Measurements from ENCODE around the gene CLDN24. TPM values are rescaled to one million over a fixed set of nuclear protein-coding genes. Genes with fewer than 3 reads are reported as not detected.
"Not testable (repeated sequence)": the region's sequence is repeated elsewhere in the genome, so short reads cannot be mapped to it uniquely, and the experiment has no call there.

The CLDN24 gene
- total RNA-seq, 1 donor from 2014 or later: not detected

DNA sequence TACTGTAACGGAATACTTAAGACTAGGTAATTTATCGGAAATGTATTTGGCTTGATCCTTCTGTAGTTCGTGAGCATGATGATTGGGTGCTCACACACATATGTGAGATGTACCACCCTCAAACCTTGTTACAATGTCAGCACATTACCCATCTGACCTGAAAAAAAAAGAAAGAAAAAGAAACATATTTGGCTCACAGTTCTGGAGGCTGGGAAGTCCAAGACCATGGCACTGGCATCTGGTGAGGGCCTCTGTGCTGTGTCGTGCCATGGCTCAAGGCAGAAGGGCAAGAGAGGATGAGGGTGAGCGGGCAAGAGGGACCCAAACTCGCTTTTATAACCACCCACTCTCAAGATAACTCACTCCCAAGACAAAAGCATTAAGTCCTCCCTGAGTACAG is 7.0 kb upstream of the CLDN24 start:
- H3K9me3 Mint-ChIP-seq (ENCODE audit: unreplicated experiment): peaks cover 3% of the 10 kb centered on the region
- no peak overlapping the region for H3K4me3 Mint-ChIP-seq (ENCODE audit: unreplicated experiment)
- DNase-seq: no peak
- H3K27ac Mint-ChIP-seq (ENCODE audit: unreplicated experiment): peak overlapping the region; percentile 17
- TF ChIP-seq, protein P1, sequence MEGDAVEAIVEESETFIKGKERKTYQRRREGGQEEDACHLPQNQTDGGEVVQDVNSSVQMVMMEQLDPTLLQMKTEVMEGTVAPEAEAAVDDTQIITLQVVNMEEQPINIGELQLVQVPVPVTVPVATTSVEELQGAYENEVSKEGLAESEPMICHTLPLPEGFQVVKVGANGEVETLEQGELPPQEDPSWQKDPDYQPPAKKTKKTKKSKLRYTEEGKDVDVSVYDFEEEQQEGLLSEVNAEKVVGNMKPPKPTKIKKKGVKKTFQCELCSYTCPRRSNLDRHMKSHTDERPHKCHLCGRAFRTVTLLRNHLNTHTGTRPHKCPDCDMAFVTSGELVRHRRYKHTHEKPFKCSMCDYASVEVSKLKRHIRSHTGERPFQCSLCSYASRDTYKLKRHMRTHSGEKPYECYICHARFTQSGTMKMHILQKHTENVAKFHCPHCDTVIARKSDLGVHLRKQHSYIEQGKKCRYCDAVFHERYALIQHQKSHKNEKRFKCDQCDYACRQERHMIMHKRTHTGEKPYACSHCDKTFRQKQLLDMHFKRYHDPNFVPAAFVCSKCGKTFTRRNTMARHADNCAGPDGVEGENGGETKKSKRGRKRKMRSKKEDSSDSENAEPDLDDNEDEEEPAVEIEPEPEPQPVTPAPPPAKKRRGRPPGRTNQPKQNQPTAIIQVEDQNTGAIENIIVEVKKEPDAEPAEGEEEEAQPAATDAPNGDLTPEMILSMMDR (IDR thresholded peaks at IDR 0.05; ENCODE audit: partially characterized antibody, unreplicated experiment): no peak
- H3K4me1 Mint-ChIP-seq (ENCODE audit: low read depth, unreplicated experiment): no peaks in the 10 kb centered on the region
- H3K36me3 Mint-ChIP-seq (ENCODE audit: unreplicated experiment): peaks cover 7% of the 10 kb centered on the region
- H3K27me3 Mint-ChIP-seq (ENCODE audit: unreplicated experiment): peaks cover 4% of the 10 kb centered on the region

- H3K36me3 Mint-ChIP-seq (ENCODE audit: unreplicated experiment): peaks cover 7% of the 10 kb centered on the region
- H3K4me1 Mint-ChIP-seq (ENCODE audit: low read depth, unreplicated experiment): no peaks in the 10 kb centered on the region
- peaks cover 3% of the 10 kb centered on the region for H3K9me3 Mint-ChIP-seq (ENCODE audit: unreplicated experiment)
- H3K27ac Mint-ChIP-seq (ENCODE audit: unreplicated experiment): no peak overlapping the region
- peaks cover 2% of the 10 kb centered on the region for H3K27me3 Mint-ChIP-seq (ENCODE audit: unreplicated experiment)
- H3K4me3 Mint-ChIP-seq (ENCODE audit: unreplicated experiment): no peak overlapping the region
- DNase-seq: no peak
- TF ChIP-seq, protein P1 (IDR thresholded peaks at IDR 0.05; ENCODE audit: partially characterized antibody, unreplicated experiment): no peak
Observed at GRCh38 chr4:183328832-183329231, 6.6 kb upstream of the CLDN24 start.

GRCh38 chr4:183327827-183328226 is 5.6 kb upstream of the CLDN24 start:
- no peak overlapping the region for H3K4me3 Mint-ChIP-seq (ENCODE audit: unreplicated experiment)
- peaks cover 1% of the 10 kb centered on the region for H3K27me3 Mint-ChIP-seq (ENCODE audit: unreplicated experiment)
- peaks cover 7% of the 10 kb centered on the region for H3K36me3 Mint-ChIP-seq (ENCODE audit: unreplicated experiment)
- TF ChIP-seq, protein P1 (IDR thresholded peaks at IDR 0.05; ENCODE audit: partially characterized antibody, unreplicated experiment): no peak
- DNase-seq: no peak
- peaks cover 3% of the 10 kb centered on the region for H3K9me3 Mint-ChIP-seq (ENCODE audit: unreplicated experiment)
- H3K4me1 Mint-ChIP-seq (ENCODE audit: low read depth, unreplicated experiment): no peaks in the 10 kb centered on the region
- H3K27ac Mint-ChIP-seq (ENCODE audit: unreplicated experiment): no peak overlapping the region

DNA sequence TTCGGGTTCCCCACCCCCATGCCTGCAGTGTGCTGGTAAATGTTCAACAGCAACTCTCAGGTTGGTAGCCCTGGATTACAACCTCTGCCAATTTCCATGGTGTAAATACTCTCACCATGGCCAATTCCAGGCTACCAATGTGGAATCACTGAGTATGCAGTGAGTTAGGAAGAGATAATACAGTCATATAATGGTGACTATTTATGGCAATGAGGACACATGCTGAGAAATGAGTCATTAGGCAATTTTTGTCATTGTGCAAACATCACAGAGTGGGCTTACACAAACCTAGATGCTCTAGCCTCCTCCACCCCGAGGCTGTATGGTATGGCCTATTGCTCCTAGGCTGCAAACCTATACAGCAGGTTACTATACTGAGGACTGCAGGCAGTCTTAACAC is 4.6 kb upstream of the CLDN24 start:
- DNase-seq: no peak
- no peaks in the 10 kb centered on the region for H3K4me1 Mint-ChIP-seq (ENCODE audit: low read depth, unreplicated experiment)
- H3K4me3 Mint-ChIP-seq (ENCODE audit: unreplicated experiment): no peak overlapping the region
- no peaks in the 10 kb centered on the region for H3K27me3 Mint-ChIP-seq (ENCODE audit: unreplicated experiment)
- no peak overlapping the region for H3K27ac Mint-ChIP-seq (ENCODE audit: unreplicated experiment)
- peaks cover 7% of the 10 kb centered on the region for H3K36me3 Mint-ChIP-seq (ENCODE audit: unreplicated experiment)
- TF ChIP-seq, protein P1 (IDR thresholded peaks at IDR 0.05; ENCODE audit: partially characterized antibody, unreplicated experiment): no peak
- peaks cover 3% of the 10 kb centered on the region for H3K9me3 Mint-ChIP-seq (ENCODE audit: unreplicated experiment)

DNA sequence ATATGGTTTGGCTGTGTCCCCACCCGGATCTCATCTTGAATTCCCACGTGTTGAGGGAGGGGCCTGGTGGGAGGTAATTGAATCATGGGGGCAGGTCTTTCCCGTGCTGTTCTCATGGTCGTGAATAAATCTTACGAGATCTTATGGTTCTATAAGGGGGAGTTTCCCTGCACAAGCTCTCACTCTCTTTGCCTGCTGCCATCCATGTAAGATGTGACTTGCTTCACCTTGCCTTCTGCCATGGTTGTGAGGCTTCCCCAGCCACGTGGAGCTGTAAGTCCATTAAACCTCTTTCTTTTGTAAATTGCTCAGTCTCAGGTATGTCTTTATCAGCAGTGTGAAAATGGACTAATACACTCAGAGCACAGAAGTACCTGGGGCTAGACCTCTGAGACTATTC is 4.2 kb upstream of the CLDN24 start:
- H3K9me3 Mint-ChIP-seq (ENCODE audit: unreplicated experiment); H3K4me1 Mint-ChIP-seq (ENCODE audit: low read depth, unreplicated experiment); H3K27ac Mint-ChIP-seq (ENCODE audit: unreplicated experiment); H3K36me3 Mint-ChIP-seq (ENCODE audit: unreplicated experiment); H3K4me3 Mint-ChIP-seq (ENCODE audit: unreplicated experiment); H3K27me3 Mint-ChIP-seq (ENCODE audit: unreplicated experiment); DNase-seq: not testable (repeated sequence)

DNA sequence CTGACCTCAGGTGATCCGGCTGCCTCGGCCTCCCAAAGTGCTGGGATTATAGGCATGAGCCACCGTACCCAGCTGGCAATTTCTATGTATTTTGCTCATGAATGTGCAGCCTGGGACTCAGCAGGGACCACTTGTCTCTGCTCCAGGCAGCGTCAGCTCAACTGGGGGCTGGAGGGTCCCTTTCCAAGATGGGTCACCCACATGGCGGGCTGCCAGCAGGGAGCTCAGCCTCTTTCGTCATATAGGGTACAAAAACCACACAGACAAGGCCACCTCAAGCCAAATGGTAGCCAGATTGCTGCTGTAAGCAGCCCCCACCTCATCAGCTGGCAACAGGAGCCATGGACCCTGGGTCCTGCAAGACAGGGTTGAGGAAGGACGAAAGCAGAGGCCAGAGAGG is 2.4 kb upstream of the CLDN24 start:
- Mint-ChIP-seq H3K27ac (ENCODE audit: unreplicated experiment) (no peak overlapping the region), H3K9me3 (ENCODE audit: unreplicated experiment) (peaks cover 3% of the 10 kb centered on the region), H3K36me3 (ENCODE audit: unreplicated experiment) (peaks cover 7% of the 10 kb centered on the region), H3K4me3 (ENCODE audit: unreplicated experiment) (no peak overlapping the region), H3K27me3 (ENCODE audit: unreplicated experiment) (no peaks in the 10 kb centered on the region), H3K4me1 (ENCODE audit: low read depth, unreplicated experiment) (no peaks in the 10 kb centered on the region)
- DNase-seq: no peak
- TF ChIP-seq, protein P1 (IDR thresholded peaks at IDR 0.05; ENCODE audit: partially characterized antibody, unreplicated experiment): no peak

DNA sequence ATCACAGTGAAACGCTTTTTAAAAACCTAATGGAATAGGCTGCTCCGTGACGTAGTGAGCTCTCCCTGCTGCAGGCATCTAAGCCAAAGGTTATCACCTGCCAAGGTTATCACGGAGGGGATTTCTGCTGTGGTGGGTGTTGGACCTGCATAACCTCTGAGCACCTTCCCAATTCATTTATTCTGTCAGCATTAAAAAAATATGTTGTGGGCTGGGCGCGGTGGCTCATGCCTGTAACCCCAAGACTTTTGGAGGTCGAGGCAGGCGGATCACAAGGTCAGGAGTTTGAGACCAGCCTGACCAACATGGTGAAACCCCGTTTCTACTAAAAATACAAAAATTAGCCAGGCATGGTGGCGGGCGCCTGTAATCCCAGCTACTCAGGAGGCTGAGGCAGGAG is 1.8 kb upstream of the CLDN24 start:
- H3K4me1 Mint-ChIP-seq (ENCODE audit: low read depth, unreplicated experiment); DNase-seq; H3K36me3 Mint-ChIP-seq (ENCODE audit: unreplicated experiment); H3K27ac Mint-ChIP-seq (ENCODE audit: unreplicated experiment); H3K27me3 Mint-ChIP-seq (ENCODE audit: unreplicated experiment); H3K4me3 Mint-ChIP-seq (ENCODE audit: unreplicated experiment); H3K9me3 Mint-ChIP-seq (ENCODE audit: unreplicated experiment): not testable (repeated sequence)

Measured in glutamatergic neuron (in vitro differentiated cells).